ENCODE results near the gene BAIAP3. TPM values are rescaled to one million over a fixed set of nuclear protein-coding genes. Genes with fewer than 3 reads are reported as not detected.

The BAIAP3 gene
- total and polyA plus RNA-seq, 2 of the 4 experiments (the other 2 are of a cell fraction): 0.36 to 0.65 TPM

DNA sequence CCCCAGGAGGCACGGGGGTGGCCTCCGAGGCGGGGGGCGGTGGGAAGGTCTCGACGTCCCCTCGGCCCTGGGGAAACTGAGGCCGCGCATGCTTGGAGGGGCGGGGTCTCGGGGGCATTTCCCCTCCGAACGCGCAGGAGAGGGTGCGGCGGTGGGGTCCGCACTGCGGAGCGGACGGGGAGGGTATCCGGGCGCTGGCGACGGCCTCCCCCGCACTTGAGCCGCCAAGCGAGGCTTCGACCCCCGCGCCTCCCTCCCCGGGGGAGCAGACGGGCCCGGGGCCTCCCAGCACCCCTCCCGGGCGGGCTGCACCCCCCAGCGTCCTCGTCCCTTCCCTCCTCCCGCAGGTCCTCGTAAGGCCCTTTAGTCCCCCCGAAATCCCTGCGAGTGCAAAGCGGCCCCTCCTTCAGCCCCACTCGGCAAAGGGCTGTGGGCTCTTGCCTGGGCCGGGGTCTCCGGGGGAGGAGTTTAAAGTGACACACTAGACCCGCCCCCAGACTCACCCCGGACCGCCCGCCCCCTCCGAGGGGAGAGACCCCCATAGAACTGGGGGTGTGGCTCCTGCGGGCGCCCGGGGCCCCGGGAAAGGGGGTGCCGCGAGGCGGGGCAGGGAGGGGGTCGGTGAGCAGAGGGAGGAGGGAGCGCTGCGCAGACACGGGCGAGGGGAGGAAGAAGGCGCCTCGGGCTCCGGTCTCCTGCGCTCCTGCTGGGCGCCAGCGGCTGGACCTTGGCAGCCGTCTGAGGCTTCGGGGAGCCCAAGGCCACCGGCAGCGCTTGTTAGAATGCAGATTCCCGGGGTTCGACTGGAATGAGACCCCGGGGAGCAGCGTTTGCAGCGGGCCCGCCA is 632 bp downstream of the BAIAP3 start:
- POLR2A ChIA-PET (ENCODE audit: unreplicated experiment): no interaction called here
- no peaks in the 10 kb centered on the region; the same call in 1 of the 2 replicates for H4K20me1 ChIP-seq (ENCODE audit: insufficient read depth, low read length)
- H3K23ac ChIP-seq (ENCODE audit: low read depth, low read length): no peak overlapping the region
- CTCF ChIA-PET: no interaction called here
- in situ Hi-C loops (cut with MboI; ENCODE audit: low sequenced_read_pairs) (no loop called here), intact Hi-C loops (cut with micrococcal nuclease) (no loop called here), dilution Hi-C loops (cut with HindIII; ENCODE audit: low sequenced_read_pairs, unreplicated experiment) (no loop called here)
- no peaks in the 10 kb centered on the region for H3K79me1 ChIP-seq (ENCODE audit: low read depth in 1 of 2, low read length in 2 of 2)
- peaks cover 7% of the 10 kb centered on the region for H3K4me1 ChIP-seq (ENCODE audit: control insufficient read depth, insufficient read depth, low read length)
- H2BK5ac ChIP-seq (ENCODE audit: low read depth, low read length, poor library complexity, severe bottlenecking): no peak overlapping the region
- peaks cover 3% of the 10 kb centered on the region; the same call in 1 of the 2 replicates for H3K9me3 ChIP-seq (ENCODE audit: control insufficient read depth, insufficient read depth, low read length)
- no peak overlapping the region for H3K27ac ChIP-seq (ENCODE audit: insufficient read depth, low read length)
- no peak overlapping the region for H4K5ac ChIP-seq (ENCODE audit: low read depth, low read length)
- BruUV-seq (replicated peaks): no TSS peak
- no peak overlapping the region for H3K18ac ChIP-seq (ENCODE audit: low read depth, low read length)
- no peak overlapping the region for H3K56ac ChIP-seq (ENCODE audit: extremely low read depth, insufficient read depth, low read length)
- H3K36me3 ChIP-seq (ENCODE audit: control insufficient read depth, insufficient read depth, low read length): no peaks in the 10 kb centered on the region
- TF ChIP-seq CHD1 (IDR thresholded peaks at IDR 0.05; ENCODE audit: low read depth, low read length): no peak
- ATAC-seq (ENCODE audit: low read depth): no peak
- no peak overlapping the region for H4K8ac ChIP-seq (ENCODE audit: low read depth in 2 of 2, low read length in 2 of 2)
- peaks cover 55% of the 10 kb centered on the region for H3K27me3 ChIP-seq (ENCODE audit: control insufficient read depth, insufficient read depth, low read length)
- no peaks in the 10 kb centered on the region for H3K9me1 ChIP-seq (ENCODE audit: insufficient read depth, low read length)
- no peak overlapping the region for H2AK5ac ChIP-seq (ENCODE audit: low read depth, low read length)
- no peak overlapping the region for H3K9ac ChIP-seq (ENCODE audit: low read depth, low read length)
- 1% methylated on average over 35 of the region's 78 CpGs; no CpG with 5 or more reads in 1 of the 2 experiments for WGBS, 2 experiments (ENCODE audit: extremely low coverage in 2 of 2, insufficient read length in 1 of 2)
- peak overlapping the region; percentile 87 for H2AFZ ChIP-seq (replicated peaks; ENCODE audit: low read length, poor library complexity)
- DNase-seq: no peak
- no peak overlapping the region for H2BK20ac ChIP-seq (ENCODE audit: low read depth, low read length)
- H2AK9ac ChIP-seq (replicated peaks; ENCODE audit: low read depth, low read length, poor library complexity): peak overlapping the region; percentile 28
- no peak overlapping the region for H3K4ac ChIP-seq (ENCODE audit: low read depth, low read length)
- H3K4me3 ChIP-seq (ENCODE audit: insufficient read depth, low read depth, low read length): peak overlapping the region; percentile 33
- H3K4me2 ChIP-seq (ENCODE audit: low read depth, low read length): no peak overlapping the region
- H2BK120ac ChIP-seq (ENCODE audit: low read depth, low read length): no peak overlapping the region
- H3K14ac ChIP-seq (replicated peaks; ENCODE audit: low read depth, low read length): no peak overlapping the region
- no peak overlapping the region for H4K91ac ChIP-seq (ENCODE audit: insufficient read depth, low read depth, low read length)
- H2BK15ac ChIP-seq (ENCODE audit: low read depth, low read length): no peak overlapping the region

All from IMR-90 (cell line).